GM13977 (cell line): Measurements from ENCODE around the gene MTFP1.
"Not testable (repeated sequence)": the region's sequence is repeated elsewhere in the genome, so short reads cannot be mapped to it uniquely, and the experiment has no call there.

Experiments
- DNase-seq: peaks from one replicate; pipeline ENCODE4 v3.0.0; 2012; ENCODE audit warnings: low spot score
- in situ Hi-C: fragments of 300-500 bp; cut with MboI; formaldehyde crosslinking; loops from one replicate; pipeline ENCODE4 v1.12.0; 2022; ENCODE audit warnings: low sequenced_read_pairs, low pct_unique_long_range_greater_than_20kb, mixed read lengths, inconsistent platforms; ENCODE audit not compliant: unreplicated experiment
- TF ChIP-seq, protein P1 (sequence below): IDR thresholded peaks from 2 replicates; pipeline ENCODE4 v1.5.1; 2012; ENCODE audit warnings: mild to moderate bottlenecking, control low read depth; ENCODE audit not compliant: insufficient read depth; ENCODE audit errors: extremely low read depth, missing control alignments

Gene MTFP1

DNA sequence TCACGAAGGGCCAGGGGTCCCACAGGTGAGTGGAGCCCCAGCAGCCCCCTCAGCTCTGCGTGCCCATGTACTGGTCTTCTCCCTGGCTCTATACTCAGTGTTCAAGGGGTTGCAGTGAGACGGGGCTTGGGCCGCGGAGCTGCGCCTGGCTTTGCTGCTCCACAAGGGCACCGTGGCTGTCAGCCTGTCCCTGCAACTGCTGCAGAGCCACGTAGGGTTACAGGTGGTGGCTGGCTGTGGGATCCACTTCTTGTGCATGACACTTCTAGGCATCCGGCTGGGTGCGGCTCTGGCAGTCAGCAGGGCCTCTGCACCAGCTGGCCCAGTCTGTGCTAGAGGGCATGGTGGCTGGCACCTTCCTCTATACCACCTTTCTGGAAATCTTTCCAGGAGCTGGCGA, 14.3 kb downstream of the MTFP1 start:
- DNase-seq, result no peak
- in situ Hi-C loops, result no loop called here
- TF ChIP-seq, protein P1, sequence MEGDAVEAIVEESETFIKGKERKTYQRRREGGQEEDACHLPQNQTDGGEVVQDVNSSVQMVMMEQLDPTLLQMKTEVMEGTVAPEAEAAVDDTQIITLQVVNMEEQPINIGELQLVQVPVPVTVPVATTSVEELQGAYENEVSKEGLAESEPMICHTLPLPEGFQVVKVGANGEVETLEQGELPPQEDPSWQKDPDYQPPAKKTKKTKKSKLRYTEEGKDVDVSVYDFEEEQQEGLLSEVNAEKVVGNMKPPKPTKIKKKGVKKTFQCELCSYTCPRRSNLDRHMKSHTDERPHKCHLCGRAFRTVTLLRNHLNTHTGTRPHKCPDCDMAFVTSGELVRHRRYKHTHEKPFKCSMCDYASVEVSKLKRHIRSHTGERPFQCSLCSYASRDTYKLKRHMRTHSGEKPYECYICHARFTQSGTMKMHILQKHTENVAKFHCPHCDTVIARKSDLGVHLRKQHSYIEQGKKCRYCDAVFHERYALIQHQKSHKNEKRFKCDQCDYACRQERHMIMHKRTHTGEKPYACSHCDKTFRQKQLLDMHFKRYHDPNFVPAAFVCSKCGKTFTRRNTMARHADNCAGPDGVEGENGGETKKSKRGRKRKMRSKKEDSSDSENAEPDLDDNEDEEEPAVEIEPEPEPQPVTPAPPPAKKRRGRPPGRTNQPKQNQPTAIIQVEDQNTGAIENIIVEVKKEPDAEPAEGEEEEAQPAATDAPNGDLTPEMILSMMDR, result no peak

DNA sequence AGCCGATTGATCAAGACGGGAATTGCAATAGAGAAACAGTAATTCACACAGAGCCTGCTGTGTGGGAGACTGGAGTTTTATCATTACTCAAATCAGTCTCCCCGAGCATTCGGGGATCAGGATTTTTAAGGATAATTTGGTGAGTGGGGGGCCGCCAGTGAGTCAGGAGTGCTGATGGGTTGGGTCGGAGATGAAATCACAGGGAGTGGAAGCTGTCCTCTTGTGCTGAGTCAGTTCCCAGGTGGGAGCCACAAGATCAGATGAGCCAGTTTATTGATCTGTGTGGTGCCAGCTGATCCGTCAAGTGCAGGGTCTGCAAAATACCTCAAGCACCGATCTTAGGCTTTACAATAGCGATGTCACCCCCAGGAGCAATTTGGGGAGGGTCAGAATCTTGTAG, 15.5 kb downstream of the MTFP1 start:
- in situ Hi-C loops, result no loop called here
- no peak for DNase-seq
- TF ChIP-seq, protein P1, result no peak

DNA sequence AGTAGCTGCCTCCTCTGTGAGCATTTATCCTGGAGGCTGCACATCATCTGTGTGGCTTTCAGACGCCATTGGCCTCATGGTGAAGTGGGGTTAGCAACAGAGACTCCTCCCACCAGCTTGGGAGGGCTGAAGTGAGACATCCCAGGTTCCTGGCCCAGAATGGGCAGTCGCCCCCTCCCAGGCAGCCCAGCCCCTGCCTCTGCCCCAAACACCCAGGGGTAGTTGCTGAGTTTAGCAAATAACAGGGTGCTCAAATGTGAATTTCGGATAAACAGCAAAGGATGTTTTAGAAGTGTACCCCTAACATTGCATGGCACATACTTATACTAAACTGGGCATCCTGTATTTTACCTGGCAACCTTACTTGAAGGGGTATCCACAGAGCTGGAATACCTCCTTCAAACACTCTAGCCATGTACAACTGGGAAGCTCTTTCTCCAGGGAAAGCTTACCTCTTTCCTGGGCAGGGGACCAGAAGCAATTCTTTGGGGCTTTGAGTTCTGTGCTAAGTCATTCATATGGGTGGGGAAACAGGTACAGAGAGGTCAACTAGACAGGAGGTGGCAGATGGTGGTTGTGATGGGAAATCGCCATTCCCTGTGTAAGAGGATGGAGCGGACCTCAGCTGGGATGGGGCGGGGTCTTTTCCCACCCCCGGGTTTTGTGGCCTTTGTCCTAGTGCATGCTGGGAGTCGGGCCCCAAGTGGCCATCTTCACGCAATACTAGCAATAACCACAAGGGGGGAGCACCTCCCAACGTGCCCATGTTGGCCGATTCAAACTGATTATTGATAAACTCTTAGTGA, 19.3 kb downstream of the MTFP1 start:
- TF ChIP-seq, protein P1, result peak; percentile 78
- DNase-seq, result peak; percentile 86
- in situ Hi-C loops, result no loop called here

DNA sequence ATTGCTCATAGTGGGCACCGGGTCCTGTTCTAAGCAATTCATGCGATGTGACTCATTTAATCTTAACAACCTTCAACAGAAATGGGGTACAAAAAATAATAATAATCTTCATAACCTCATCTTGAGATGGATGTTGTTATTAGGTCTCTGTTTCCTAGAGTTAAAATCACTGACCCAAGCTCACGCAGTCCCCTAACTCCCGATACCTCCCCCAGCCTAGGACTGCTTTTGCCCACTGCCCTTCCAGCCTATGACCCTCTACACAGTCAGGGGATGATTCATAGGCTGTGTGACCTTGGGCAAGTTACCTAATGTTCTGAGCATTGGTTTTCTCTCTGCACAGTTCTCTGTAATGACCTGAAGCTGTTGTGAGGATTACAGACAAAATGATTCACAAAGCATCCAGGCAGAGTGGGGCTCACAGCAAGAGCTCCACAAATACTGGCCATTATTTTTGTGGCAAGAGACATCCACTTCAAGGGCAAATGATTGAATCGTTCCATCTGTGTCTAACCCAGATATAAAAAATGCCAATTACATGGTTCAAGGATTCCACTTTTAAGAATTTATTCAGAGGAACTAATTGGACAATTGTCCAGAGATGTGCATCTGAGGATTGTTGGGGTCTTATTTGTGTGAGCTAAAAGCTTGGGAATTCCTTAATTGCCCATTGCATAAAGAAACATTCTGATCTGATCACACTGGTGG, 20.0 kb downstream of the MTFP1 start:
- TF ChIP-seq, protein P1, result peak; percentile 2
- DNase-seq, result no peak
- in situ Hi-C loops, result no loop called here

DNA sequence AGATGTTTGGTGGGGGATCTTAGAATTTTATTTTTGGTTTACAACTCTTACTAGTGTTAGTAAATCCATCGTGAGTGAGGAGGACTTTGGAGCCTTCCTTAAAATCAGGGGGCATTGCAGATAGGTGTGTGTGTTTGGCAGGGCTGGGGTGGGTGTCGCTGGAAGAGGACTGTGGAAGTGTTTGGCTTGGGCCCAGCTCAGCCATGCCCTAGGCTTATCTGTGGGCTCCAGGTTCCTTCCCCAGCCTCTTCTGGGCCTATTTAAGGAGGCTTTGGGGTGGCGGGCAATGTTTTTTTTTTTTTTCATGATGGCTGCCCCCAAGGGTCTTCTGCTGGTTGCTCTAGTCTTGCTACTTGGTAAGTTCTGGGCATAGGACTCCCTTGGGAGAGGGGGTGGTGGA, 22.1 kb downstream of the MTFP1 start:
- no peak for DNase-seq
- TF ChIP-seq, protein P1, result no peak
- in situ Hi-C loops, result no loop called here

DNA sequence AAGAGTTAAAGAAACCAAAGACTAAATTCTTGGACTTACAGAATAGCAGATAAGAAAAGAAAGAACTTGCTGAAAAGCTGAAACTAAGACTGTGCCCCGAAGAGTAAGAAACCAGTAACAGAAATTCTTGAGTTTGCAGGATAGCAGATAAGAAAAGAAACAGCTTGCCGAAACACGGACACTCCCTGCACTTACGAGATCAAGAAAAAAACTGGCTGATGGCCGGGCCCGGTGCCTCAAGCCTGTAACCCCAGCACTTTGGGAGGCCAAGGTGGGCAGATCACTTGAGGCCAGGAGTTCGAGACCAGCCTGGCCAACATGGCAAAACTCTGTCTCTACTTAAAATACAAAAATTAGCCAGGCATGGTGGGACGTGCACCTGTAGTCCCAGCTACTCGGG, 25.9 kb downstream of the MTFP1 start:
- in situ Hi-C loops, result not testable (repeated sequence)

DNA sequence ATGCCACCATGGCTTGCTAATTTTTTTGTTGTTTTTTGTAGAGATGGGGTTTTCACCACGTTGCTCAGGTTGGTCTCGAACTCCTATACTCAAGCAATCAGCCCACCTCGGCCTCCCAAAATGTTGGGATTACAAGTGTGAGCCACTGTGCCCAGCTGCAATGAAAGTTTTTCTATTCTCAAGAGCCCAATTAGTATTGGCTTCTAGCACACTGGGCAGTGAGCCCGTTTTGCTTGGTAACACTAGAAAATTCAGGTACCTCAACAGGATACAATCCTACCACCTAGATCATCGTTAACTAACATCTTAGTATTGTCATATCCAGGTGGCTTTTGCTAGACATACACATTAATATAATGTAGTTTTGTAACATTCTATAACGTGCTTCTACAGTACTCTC, 27.3 kb downstream of the MTFP1 start:
- no peak for DNase-seq
- in situ Hi-C loops, result no loop called here
- TF ChIP-seq, protein P1, result no peak

More for the DNA sequence above, 25.9 kb downstream of the MTFP1 start:
- DNase-seq, result not testable (repeated sequence)
